SK-N-SH (cell line): ENCODE data around the gene COL5A2. TPM values are rescaled to one million over a fixed set of nuclear protein-coding genes. Genes with fewer than 3 reads are reported as not detected.
A peak's percentile ranks its signal among the peaks of the same experiment; 100 is the strongest.

Source experiments
- CTCF ChIA-PET: fragments of 300-600, 350-600 bp; formaldehyde crosslinking; extraction: SDS; loops from one replicate; lab custom pipeline; 2021; lab: Yijun Ruan, JAX
- POLR2A ChIA-PET: fragments of 350-600 bp; sonication (Branson Sonifier 250); formaldehyde crosslinking; extraction: SDS; loops from one replicate; lab custom pipeline; 2020; ENCODE audit warnings: antibody characterized with exemption, inconsistent platforms; lab: Yijun Ruan, JAX
- DNase-seq: peaks from one replicate; pipeline ENCODE4 v3.0.0; 2012
- H2AFZ ChIP-seq: fragments of 200-600 bp; sonication (generic); 2 replicates; pipeline ENCODE4 v1.8.1; 2016; ENCODE audit warnings: antibody characterized with exemption, mild to moderate bottlenecking, low read depth
- H3F3A ChIP-seq: fragments of 200-600 bp; sonication (generic); replicated peaks from 2 replicates; pipeline ENCODE3; 2016; ENCODE audit warnings: antibody characterized with exemption, mild to moderate bottlenecking; ENCODE audit not compliant: insufficient read depth
- H3K27ac ChIP-seq, 2 experiments: fragments of 200-500 bp in 1 of 2; fragments of 200-600 bp in 1 of 2; sonication (Bioruptor generic) in 1 of 2; sonication (generic), shearing (Covaris generic) in 1 of 2; 2 replicates each; pipeline versions ENCODE4 v1.5.1 to v1.6.1; 2014 to 2016; ENCODE audit warnings: low read depth in 2 of 2, inconsistent platforms in 1 of 2, low read length in 1 of 2, mild to moderate bottlenecking in 1 of 2, mixed read lengths in 1 of 2
- H3K27me3 ChIP-seq: fragments of 200-600 bp; sonication (generic), shearing (Covaris generic); 2 replicates; pipeline ENCODE4 v1.6.1; 2016; ENCODE audit warnings: mixed run types; ENCODE audit not compliant: insufficient read depth
- H3K36me3 ChIP-seq, 2 experiments: fragments of 200-500 bp in 1 of 2; fragments of 200-600 bp in 1 of 2; sonication (Bioruptor generic) in 1 of 2; sonication (generic) in 1 of 2; replicated peaks in 1 of 2; 2 replicates each; pipeline versions ENCODE3 to v1.5.1; 2014 to 2016; ENCODE audit warnings: low read length in 1 of 2, mild to moderate bottlenecking in 1 of 2; ENCODE audit not compliant: insufficient read depth in 2 of 2, control insufficient read depth in 1 of 2
- H3K4me1 ChIP-seq, 2 experiments: fragments of 200-500 bp in 1 of 2; fragments of 200-600 bp in 1 of 2; sonication (Bioruptor generic) in 1 of 2; sonication (generic), shearing (Covaris generic) in 1 of 2; 2 replicates each; pipeline versions ENCODE4 v1.5.1 to v1.6.1; 2014 to 2016; ENCODE audit warnings: low read depth in 1 of 2, low read length in 1 of 2, mixed run types in 1 of 2; ENCODE audit not compliant: insufficient read depth in 2 of 2, control insufficient read depth in 1 of 2
- H3K4me2 ChIP-seq: fragments of 200-600 bp; sonication (generic), shearing (Covaris generic); 2 replicates; pipeline ENCODE4 v1.6.1; 2017; ENCODE audit warnings: mixed run types
- H3K4me3 ChIP-seq, 2 experiments: fragments of 200-500 bp in 1 of 2; fragments of 200-600 bp in 1 of 2; sonication (Bioruptor generic) in 1 of 2; sonication (generic), shearing (Covaris generic) in 1 of 2; 2 replicates each; pipeline versions ENCODE4 v1.5.1 to v1.8.1; 2014 to 2016; ENCODE audit warnings: low read depth in 2 of 2, inconsistent platforms in 1 of 2, low read length in 1 of 2, mild to moderate bottlenecking in 1 of 2, mixed read lengths in 1 of 2, moderate library complexity in 1 of 2
- H3K79me2 ChIP-seq: fragments of 200-600 bp; sonication (generic); 2 replicates; pipeline ENCODE4 v1.8.1; 2017; ENCODE audit warnings: mild to moderate bottlenecking; ENCODE audit not compliant: insufficient read depth
- H3K9ac ChIP-seq: fragments of 200-600 bp; sonication (generic); 2 replicates; pipeline ENCODE4 v1.6.1; 2017; ENCODE audit warnings: mixed run types
- H3K9me2 ChIP-seq: fragments of 200-600 bp; sonication (generic); 2 replicates; pipeline ENCODE4 v1.6.1; 2017; ENCODE audit warnings: mixed run types
- H3K9me3 ChIP-seq: fragments of 200-600 bp; sonication (generic); 2 replicates; pipeline ENCODE4 v1.6.1; 2017; ENCODE audit warnings: mixed run types, mild to moderate bottlenecking, moderate library complexity
- H4K20me1 ChIP-seq: fragments of 200-600 bp; sonication (generic); 2 replicates; pipeline ENCODE4 v1.6.1; 2017; ENCODE audit warnings: mild to moderate bottlenecking, mixed run types; ENCODE audit not compliant: insufficient read depth
- EP300 ChIP-seq, 2 experiments: IDR thresholded peaks; 2 replicates each; pipeline versions ENCODE4 v1.4.0 to v1.6.1; 2012; ENCODE audit warnings: borderline replicate concordance in 1 of 2, low read depth in 1 of 2, low read length in 1 of 2
- EZH2phosphoT487 ChIP-seq: fragments of 200-600 bp; sonication (generic); IDR thresholded peaks from 2 replicates; pipeline ENCODE4 v1.6.1; 2017; ENCODE audit warnings: low read depth, mixed run types, mild to moderate bottlenecking, antibody characterized with exemption, moderate library complexity, borderline replicate concordance
- FOSL2 ChIP-seq: IDR thresholded peaks from 2 replicates; pipeline ENCODE4 v1.4.0; 2012; ENCODE audit warnings: low read depth, mild to moderate bottlenecking, moderate library complexity, borderline replicate concordance
- FOXJ3 ChIP-seq: sonication (generic); formaldehyde crosslinking; IDR thresholded peaks from 2 replicates; pipeline ENCODE4 v1.5.1; 2020; ENCODE audit warnings: mild to moderate bottlenecking, missing genetic modification reagents
- FOXM1 ChIP-seq: IDR thresholded peaks from 2 replicates; pipeline ENCODE4 v1.4.0; 2012; ENCODE audit warnings: low read depth, mild to moderate bottlenecking
- GATA2 ChIP-seq: sonication (generic); formaldehyde crosslinking; IDR thresholded peaks from 2 replicates; pipeline ENCODE4 v1.5.0; 2020; ENCODE audit warnings: mild to moderate bottlenecking, missing genetic modification reagents
- JUND ChIP-seq: IDR thresholded peaks from 2 replicates; pipeline ENCODE4 v1.4.0; 2012
- MEF2A ChIP-seq: IDR thresholded peaks from 2 replicates; pipeline ENCODE4 v1.4.0; 2012; ENCODE audit warnings: low read depth, borderline replicate concordance
- MXI1 ChIP-seq: IDR thresholded peaks from 2 replicates; pipeline ENCODE4 v1.6.1; 2012; ENCODE audit warnings: mild to moderate bottlenecking, low read depth, low read length, improper control_type of control experiment
- NRF1 ChIP-seq: IDR thresholded peaks from 2 replicates; pipeline ENCODE4 v1.6.1; 2012; ENCODE audit warnings: low read depth, mild to moderate bottlenecking, low read length
- RFX5 ChIP-seq: IDR thresholded peaks from 2 replicates; pipeline ENCODE4 v1.6.1; 2012; ENCODE audit warnings: mild to moderate bottlenecking, improper control_type of control experiment, low read length
- SIN3A ChIP-seq: IDR thresholded peaks from 2 replicates; pipeline ENCODE4 v1.6.1; 2012; ENCODE audit warnings: low read depth, mild to moderate bottlenecking, low read length, moderate library complexity, borderline replicate concordance
- TEAD4 ChIP-seq: IDR thresholded peaks from 2 replicates; pipeline ENCODE4 v1.4.0; 2012; ENCODE audit warnings: mild to moderate bottlenecking, borderline replicate concordance; ENCODE audit not compliant: insufficient read depth
- WGBS: methylation state at CpG from one replicate; pipeline ENCODE4 v1.1.6; 2017; ENCODE audit warnings: low lambda C conversion rate; 5-methylcytosine and 5-hydroxymethylcytosine counted together
- polyA plus RNA-seq, 3 experiments: library from polyadenylated mRNA; depleted of rRNA; stranded (reverse); fragments of >200 nt; gene quantifications; 2 replicates each; pipeline ENCODE4 v1.2.3, GENCODE V29; 2012
- TF ChIP-seq, protein P1 (sequence below): IDR thresholded peaks from 2 replicates; pipeline ENCODE4 v1.4.0; 2012; ENCODE audit warnings: low read depth, borderline replicate concordance
- TF ChIP-seq, protein P2 (sequence below): IDR thresholded peaks from 2 replicates; pipeline ENCODE4 v1.6.1; 2012; ENCODE audit warnings: mild to moderate bottlenecking, low read depth, low read length, moderate library complexity
- TF ChIP-seq, protein P3 (sequence below): fragments of 200-600 bp; sonication (generic); IDR thresholded peaks from 2 replicates; pipeline ENCODE4 v1.6.1; 2017; ENCODE audit warnings: antibody characterized with exemption, mild to moderate bottlenecking, moderate library complexity
- TF ChIP-seq, protein P4 (sequence below): IDR thresholded peaks from 2 replicates; pipeline ENCODE4 v1.4.0; 2012; ENCODE audit warnings: low read depth
- TF ChIP-seq, protein P5 (sequence below): fragments of 150-350 bp; IDR thresholded peaks from 2 replicates; pipeline ENCODE4 v1.6.1; 2016; ENCODE audit warnings: mild to moderate bottlenecking, low read depth, low read length
- TF ChIP-seq, protein P6 (sequence below): fragments of 150-350 bp; IDR thresholded peaks from 2 replicates; pipeline ENCODE4 v1.6.1; 2017; ENCODE audit warnings: antibody characterized with exemption, low read length, low read depth, borderline replicate concordance
- TF ChIP-seq, protein P7 (sequence below): IDR thresholded peaks from 2 replicates; pipeline ENCODE4; 2012

COL5A2 gene
- polyA plus RNA-seq, 1 of the 3 experiments (the other 2 are of a cell fraction), result 20.4 TPM

DNA sequence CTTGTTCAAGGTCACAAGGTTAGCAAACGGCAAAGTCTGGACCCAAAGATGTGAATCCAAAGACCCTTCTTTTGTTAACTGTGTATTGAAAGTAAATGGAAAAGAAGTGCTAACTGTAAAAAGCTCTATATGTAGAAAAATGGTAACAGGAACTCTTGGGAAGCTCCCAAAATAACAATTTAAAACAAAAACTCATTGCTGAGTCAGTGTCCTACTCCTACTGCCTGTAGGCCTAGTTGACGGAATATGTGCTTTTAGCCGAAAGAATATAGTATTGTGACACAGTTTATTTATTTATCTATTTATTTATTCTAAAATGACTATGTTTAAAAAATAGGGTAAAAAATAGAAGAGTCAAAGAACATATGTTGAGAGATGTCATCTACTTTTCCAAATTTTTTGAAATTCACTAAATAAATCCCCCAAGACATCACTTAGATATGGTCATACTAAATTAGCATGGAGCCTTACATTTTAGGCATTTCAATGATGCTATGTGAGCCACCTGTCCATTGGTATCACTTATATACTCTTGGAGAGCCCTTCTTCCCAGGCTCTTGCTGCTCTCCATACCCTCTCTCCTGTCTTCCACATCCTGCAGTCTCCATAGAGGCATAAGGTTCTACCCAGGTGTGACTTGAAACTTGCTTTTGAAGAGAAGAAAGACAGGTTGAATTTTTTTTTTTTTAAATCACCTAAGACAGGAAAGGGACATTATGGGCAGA, 13.7 kb downstream of the COL5A2 start:
- H2AFZ ChIP-seq, result no peak overlapping the region
- H3K9ac ChIP-seq, result no peak overlapping the region
- TF ChIP-seq TEAD4 (no peak), RFX5 (no peak), NRF1 (no peak), FOXM1 (no peak), SIN3A (no peak), FOXJ3 (no peak), GATA2 (no peak), EP300 (IDR thresholded peaks at IDR 0.05; ENCODE audit: borderline replicate concordance in 1 of 2, low read depth in 1 of 2, low read length in 1 of 2) (no peak), FOSL2 (no peak), EZH2phosphoT487 (no peak), JUND (no peak), MEF2A (no peak), MXI1 (no peak)
- TF ChIP-seq, protein P1, sequence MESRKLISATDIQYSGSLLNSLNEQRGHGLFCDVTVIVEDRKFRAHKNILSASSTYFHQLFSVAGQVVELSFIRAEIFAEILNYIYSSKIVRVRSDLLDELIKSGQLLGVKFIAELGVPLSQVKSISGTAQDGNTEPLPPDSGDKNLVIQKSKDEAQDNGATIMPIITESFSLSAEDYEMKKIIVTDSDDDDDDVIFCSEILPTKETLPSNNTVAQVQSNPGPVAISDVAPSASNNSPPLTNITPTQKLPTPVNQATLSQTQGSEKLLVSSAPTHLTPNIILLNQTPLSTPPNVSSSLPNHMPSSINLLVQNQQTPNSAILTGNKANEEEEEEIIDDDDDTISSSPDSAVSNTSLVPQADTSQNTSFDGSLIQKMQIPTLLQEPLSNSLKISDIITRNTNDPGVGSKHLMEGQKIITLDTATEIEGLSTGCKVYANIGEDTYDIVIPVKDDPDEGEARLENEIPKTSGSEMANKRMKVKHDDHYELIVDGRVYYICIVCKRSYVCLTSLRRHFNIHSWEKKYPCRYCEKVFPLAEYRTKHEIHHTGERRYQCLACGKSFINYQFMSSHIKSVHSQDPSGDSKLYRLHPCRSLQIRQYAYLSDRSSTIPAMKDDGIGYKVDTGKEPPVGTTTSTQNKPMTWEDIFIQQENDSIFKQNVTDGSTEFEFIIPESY, result no peak
- TF ChIP-seq, protein P2, sequence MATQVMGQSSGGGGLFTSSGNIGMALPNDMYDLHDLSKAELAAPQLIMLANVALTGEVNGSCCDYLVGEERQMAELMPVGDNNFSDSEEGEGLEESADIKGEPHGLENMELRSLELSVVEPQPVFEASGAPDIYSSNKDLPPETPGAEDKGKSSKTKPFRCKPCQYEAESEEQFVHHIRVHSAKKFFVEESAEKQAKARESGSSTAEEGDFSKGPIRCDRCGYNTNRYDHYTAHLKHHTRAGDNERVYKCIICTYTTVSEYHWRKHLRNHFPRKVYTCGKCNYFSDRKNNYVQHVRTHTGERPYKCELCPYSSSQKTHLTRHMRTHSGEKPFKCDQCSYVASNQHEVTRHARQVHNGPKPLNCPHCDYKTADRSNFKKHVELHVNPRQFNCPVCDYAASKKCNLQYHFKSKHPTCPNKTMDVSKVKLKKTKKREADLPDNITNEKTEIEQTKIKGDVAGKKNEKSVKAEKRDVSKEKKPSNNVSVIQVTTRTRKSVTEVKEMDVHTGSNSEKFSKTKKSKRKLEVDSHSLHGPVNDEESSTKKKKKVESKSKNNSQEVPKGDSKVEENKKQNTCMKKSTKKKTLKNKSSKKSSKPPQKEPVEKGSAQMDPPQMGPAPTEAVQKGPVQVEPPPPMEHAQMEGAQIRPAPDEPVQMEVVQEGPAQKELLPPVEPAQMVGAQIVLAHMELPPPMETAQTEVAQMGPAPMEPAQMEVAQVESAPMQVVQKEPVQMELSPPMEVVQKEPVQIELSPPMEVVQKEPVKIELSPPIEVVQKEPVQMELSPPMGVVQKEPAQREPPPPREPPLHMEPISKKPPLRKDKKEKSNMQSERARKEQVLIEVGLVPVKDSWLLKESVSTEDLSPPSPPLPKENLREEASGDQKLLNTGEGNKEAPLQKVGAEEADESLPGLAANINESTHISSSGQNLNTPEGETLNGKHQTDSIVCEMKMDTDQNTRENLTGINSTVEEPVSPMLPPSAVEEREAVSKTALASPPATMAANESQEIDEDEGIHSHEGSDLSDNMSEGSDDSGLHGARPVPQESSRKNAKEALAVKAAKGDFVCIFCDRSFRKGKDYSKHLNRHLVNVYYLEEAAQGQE, result no peak
- TF ChIP-seq, protein P3, sequence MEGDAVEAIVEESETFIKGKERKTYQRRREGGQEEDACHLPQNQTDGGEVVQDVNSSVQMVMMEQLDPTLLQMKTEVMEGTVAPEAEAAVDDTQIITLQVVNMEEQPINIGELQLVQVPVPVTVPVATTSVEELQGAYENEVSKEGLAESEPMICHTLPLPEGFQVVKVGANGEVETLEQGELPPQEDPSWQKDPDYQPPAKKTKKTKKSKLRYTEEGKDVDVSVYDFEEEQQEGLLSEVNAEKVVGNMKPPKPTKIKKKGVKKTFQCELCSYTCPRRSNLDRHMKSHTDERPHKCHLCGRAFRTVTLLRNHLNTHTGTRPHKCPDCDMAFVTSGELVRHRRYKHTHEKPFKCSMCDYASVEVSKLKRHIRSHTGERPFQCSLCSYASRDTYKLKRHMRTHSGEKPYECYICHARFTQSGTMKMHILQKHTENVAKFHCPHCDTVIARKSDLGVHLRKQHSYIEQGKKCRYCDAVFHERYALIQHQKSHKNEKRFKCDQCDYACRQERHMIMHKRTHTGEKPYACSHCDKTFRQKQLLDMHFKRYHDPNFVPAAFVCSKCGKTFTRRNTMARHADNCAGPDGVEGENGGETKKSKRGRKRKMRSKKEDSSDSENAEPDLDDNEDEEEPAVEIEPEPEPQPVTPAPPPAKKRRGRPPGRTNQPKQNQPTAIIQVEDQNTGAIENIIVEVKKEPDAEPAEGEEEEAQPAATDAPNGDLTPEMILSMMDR, result no peak
- TF ChIP-seq, protein P4, sequence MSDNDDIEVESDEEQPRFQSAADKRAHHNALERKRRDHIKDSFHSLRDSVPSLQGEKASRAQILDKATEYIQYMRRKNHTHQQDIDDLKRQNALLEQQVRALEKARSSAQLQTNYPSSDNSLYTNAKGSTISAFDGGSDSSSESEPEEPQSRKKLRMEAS, result no peak
- TF ChIP-seq, protein P5, sequence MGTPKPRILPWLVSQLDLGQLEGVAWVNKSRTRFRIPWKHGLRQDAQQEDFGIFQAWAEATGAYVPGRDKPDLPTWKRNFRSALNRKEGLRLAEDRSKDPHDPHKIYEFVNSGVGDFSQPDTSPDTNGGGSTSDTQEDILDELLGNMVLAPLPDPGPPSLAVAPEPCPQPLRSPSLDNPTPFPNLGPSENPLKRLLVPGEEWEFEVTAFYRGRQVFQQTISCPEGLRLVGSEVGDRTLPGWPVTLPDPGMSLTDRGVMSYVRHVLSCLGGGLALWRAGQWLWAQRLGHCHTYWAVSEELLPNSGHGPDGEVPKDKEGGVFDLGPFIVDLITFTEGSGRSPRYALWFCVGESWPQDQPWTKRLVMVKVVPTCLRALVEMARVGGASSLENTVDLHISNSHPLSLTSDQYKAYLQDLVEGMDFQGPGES, result no peak
- TF ChIP-seq, protein P6, sequence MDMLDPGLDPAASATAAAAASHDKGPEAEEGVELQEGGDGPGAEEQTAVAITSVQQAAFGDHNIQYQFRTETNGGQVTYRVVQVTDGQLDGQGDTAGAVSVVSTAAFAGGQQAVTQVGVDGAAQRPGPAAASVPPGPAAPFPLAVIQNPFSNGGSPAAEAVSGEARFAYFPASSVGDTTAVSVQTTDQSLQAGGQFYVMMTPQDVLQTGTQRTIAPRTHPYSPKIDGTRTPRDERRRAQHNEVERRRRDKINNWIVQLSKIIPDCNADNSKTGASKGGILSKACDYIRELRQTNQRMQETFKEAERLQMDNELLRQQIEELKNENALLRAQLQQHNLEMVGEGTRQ, result no peak
- TF ChIP-seq, protein P7, sequence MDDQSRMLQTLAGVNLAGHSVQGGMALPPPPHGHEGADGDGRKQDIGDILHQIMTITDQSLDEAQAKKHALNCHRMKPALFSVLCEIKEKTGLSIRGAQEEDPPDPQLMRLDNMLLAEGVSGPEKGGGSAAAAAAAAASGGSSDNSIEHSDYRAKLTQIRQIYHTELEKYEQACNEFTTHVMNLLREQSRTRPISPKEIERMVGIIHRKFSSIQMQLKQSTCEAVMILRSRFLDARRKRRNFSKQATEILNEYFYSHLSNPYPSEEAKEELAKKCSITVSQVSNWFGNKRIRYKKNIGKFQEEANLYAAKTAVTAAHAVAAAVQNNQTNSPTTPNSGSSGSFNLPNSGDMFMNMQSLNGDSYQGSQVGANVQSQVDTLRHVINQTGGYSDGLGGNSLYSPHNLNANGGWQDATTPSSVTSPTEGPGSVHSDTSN, result no peak
- H3K4me2 ChIP-seq, result no peak overlapping the region
- no peaks in the 10 kb centered on the region for H3K36me3 ChIP-seq
- no peaks in the 10 kb centered on the region for H3K27me3 ChIP-seq
- peak overlapping the region; percentile 90 for H3K27ac ChIP-seq
- 96% methylated on average over 3 of the region's 3 CpGs for WGBS
- POLR2A ChIA-PET, result no interaction called here
- CTCF ChIA-PET, result interaction anchor here (0.6 to 2.7 kb wide), 4 partner anchors 13 to 220 kb away, joined by 3 to 5 read pairs (median 3); no protein-coding TSS in a partner anchor
- peaks cover 4 to 31% of the 10 kb centered on the region in 2 experiments for H3K4me1 ChIP-seq
- no peaks in the 10 kb centered on the region for H3K9me2 ChIP-seq
- H3K79me2 ChIP-seq, result peaks cover 4% of the 10 kb centered on the region; the same call in 1 of the 2 replicates
- H4K20me1 ChIP-seq, result no peaks in the 10 kb centered on the region
- H3F3A ChIP-seq, result peaks cover 30% of the 10 kb centered on the region
- no peak overlapping the region for H3K4me3 ChIP-seq
- DNase-seq, result no peak
- H3K9me3 ChIP-seq, result no peaks in the 10 kb centered on the region
